Vagina (tissue), 2 donors: ENCODE data around the gene PHKA1.

Source experiments
- POLR2A ChIP-seq, 2 donors: fragments of 450-650 bp; IDR thresholded peaks; one replicate each; pipeline ENCODE4 v1.6.1; 2017; ENCODE audit warnings: antibody characterized with exemption in 2 of 2, mild to moderate bottlenecking in 2 of 2, moderate library complexity in 2 of 2
- TF ChIP-seq, protein P1 (sequence below), 3 experiments: fragments of 450-650 bp in 2 of 3; fragments of 200-600 bp in 1 of 3; sonication (generic) in 1 of 3; IDR thresholded peaks; one replicate each; pipeline ENCODE4 v1.5.1; 2017 to 2019; ENCODE audit warnings: antibody characterized with exemption in 3 of 3, mild to moderate bottlenecking in 2 of 3, moderate library complexity in 2 of 3

DNA sequence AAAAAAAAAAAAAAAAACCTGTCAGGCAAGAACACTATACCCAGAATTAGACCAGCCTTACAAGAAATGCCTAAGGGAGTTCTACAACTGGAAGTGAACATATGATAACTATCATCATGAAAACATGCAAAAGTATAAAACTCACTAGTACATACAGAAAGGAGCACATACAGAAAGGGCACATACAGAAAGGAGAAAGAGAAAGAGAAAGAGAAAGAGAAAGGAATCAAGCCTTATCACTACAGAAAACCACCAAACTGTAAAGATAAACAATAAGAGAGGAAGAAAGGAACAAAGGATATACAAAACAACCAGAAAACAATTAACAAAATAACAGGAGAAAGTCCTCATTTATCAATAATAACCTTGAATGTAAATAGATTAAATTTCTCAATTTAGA lies 50.4 kb downstream of the PHKA1 start:
- TF ChIP-seq, protein P1, sequence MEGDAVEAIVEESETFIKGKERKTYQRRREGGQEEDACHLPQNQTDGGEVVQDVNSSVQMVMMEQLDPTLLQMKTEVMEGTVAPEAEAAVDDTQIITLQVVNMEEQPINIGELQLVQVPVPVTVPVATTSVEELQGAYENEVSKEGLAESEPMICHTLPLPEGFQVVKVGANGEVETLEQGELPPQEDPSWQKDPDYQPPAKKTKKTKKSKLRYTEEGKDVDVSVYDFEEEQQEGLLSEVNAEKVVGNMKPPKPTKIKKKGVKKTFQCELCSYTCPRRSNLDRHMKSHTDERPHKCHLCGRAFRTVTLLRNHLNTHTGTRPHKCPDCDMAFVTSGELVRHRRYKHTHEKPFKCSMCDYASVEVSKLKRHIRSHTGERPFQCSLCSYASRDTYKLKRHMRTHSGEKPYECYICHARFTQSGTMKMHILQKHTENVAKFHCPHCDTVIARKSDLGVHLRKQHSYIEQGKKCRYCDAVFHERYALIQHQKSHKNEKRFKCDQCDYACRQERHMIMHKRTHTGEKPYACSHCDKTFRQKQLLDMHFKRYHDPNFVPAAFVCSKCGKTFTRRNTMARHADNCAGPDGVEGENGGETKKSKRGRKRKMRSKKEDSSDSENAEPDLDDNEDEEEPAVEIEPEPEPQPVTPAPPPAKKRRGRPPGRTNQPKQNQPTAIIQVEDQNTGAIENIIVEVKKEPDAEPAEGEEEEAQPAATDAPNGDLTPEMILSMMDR (IDR thresholded peaks at IDR 0.05): no peak
- TF ChIP-seq POLR2A (IDR thresholded peaks at IDR 0.05): no peak
